ENCODE measurements around the gene HK1.
"Not testable (repeated sequence)": the region's sequence is repeated elsewhere in the genome, so short reads cannot be mapped to it uniquely, and the experiment has no call there.

Gene HK1

DNA sequence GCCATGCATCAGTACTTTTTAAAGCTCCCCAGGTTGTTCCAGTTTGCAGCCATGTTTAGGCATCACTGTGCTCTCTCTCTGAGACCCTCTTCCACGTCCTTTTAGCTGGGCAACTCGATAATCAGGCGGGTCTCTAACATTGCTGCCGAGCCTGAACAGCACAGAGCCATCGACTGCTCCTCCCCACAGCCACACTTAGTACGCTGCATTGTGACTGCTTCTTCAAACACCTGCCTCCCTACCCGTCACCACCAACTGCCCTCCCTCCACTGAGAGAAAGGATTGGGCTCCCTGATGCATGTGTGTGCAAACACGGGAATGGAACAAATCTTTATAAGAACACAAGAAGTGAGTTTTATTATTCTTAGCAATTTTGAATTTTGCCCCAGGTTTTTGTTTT lies 149.9 kb downstream of the HK1 start:
- no peak for TF ChIP-seq GATA1 (IDR thresholded peaks at IDR 0.05; ENCODE audit: low read depth, low read length)
- TF ChIP-seq POLR2A (IDR thresholded peaks at IDR 0.05; ENCODE audit: low read length), result no peak
- no peak for DNase-seq

GRCh38 chr10:69434169-69434568 lies 155.9 kb downstream of the HK1 start:
- no peak for DNase-seq
- TF ChIP-seq POLR2A (IDR thresholded peaks at IDR 0.05; ENCODE audit: low read length), result no peak
- no peak for TF ChIP-seq GATA1 (IDR thresholded peaks at IDR 0.05; ENCODE audit: low read depth, low read length)

- DNase-seq, result no peak
These were observed 156.6 kb downstream of the HK1 start for GRCh38 chr10:69434926-69435325.

DNA sequence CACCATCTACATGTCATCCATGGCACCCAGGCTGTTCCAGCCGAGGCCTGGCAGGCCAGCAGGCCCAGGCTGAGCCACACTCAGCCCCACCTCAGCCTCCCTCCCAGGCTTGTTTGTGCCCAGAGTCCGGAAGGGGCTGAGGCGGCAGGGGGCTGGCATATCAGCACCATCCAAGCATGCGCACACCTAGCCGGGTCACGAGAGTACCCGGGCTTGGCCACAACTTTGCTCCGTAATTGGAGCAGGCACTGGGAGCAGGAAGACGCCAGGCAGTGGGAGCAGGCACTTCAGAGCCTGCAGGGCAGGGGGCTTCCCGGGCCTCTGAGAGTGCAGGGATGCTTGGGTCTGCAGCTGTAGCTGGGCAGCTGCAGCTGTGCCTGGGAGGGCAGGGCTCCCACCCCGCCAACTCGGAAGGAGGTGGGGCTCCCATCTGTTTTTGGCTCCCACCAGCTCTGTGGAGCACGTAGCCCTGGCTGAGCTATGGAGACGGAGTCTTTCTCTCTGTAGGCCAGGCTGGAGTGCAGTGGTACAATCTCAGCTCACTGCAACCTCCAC lies 157.7 kb downstream of the HK1 start:
- no peak for DNase-seq
- TF ChIP-seq GATA1 (IDR thresholded peaks at IDR 0.05; ENCODE audit: low read depth, low read length) (no peak), POLR2A (IDR thresholded peaks at IDR 0.05; ENCODE audit: low read length) (no peak)

More at GRCh38 chr10:69434926-69435325, 156.6 kb downstream of the HK1 start:
- TF ChIP-seq POLR2A (IDR thresholded peaks at IDR 0.05; ENCODE audit: low read length) (no peak), GATA1 (IDR thresholded peaks at IDR 0.05; ENCODE audit: low read depth, low read length) (no peak)

- no peak for DNase-seq
- TF ChIP-seq GATA1 (IDR thresholded peaks at IDR 0.05; ENCODE audit: low read depth, low read length) (no peak), POLR2A (IDR thresholded peaks at IDR 0.05; ENCODE audit: low read length) (no peak)
These were observed 159.3 kb downstream of the HK1 start for GRCh38 chr10:69437321-69438259.

GRCh38 chr10:69438536-69439349 lies 160.4 kb downstream of the HK1 start:
- TF ChIP-seq GATA1 (IDR thresholded peaks at IDR 0.05; ENCODE audit: low read depth, low read length) (no peak), POLR2A (IDR thresholded peaks at IDR 0.05; ENCODE audit: low read length) (no peak)
- DNase-seq, result no peak

DNA sequence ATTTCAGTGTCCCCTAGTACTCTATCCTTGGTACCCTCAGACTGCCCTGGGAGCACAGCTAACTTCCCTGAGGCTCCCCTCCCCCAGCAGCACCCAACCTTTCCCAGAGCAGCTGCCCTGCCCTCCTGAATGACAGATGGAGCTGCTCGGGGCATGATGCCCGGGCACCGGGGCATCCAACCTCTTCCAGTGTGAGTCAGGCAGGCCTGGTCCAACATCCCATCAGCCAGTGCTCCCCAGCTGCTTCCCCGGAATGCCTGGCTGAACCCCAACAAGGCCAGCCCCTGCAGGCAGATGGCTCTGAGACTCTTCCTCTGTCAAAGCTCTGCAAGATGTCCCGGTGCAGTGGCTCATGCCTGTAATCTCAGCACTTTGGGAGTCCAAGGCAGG lies 161.0 kb downstream of the HK1 start:
- no peak for TF ChIP-seq GATA1 (IDR thresholded peaks at IDR 0.05; ENCODE audit: low read depth, low read length)
- TF ChIP-seq POLR2A (IDR thresholded peaks at IDR 0.05; ENCODE audit: low read length), result no peak
- no peak for DNase-seq

DNA sequence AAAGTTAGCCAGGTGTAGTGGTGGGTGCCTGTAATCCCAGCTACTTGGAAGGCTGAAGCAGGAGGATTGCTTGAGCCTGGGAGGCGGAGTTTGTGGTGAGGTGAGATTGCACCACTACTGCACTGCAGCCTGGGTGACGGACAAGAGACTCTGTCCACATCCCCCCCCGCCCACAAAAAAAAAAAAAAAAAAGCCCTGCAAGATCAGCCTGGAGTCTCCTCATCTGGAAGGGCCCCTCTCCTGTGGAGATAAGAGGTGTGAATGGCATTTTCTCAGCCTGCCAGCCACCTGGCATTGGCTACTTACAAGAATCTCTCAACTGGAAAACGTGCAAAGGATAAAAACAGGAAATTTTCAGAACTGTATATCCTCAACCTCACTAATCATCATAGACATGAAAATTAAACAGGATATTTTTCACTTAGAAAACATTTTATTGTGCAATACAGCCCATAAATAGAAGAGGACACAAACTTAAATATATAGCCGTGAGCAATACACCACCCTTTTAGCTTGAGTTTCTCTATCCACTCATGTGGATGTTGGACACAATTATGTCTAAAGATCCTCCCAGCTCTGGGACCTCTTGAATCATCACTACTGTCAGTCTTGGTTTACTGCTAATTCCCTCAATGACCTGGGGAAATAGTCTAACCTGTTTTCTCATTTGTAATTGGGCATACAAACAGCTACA lies 161.7 kb downstream of the HK1 start:
- DNase-seq, result no peak
- no peak for TF ChIP-seq POLR2A (IDR thresholded peaks at IDR 0.05; ENCODE audit: low read length)
- no peak for TF ChIP-seq GATA1 (IDR thresholded peaks at IDR 0.05; ENCODE audit: low read depth, low read length)

GRCh38 chr10:69443354-69443753 lies 165.1 kb downstream of the HK1 start:
- TF ChIP-seq POLR2A (IDR thresholded peaks at IDR 0.05; ENCODE audit: low read length) (no peak), GATA1 (IDR thresholded peaks at IDR 0.05; ENCODE audit: low read depth, low read length) (no peak)
- no peak for DNase-seq

GRCh38 chr10:69445041-69445440 lies 166.7 kb downstream of the HK1 start:
- no peak for DNase-seq
- TF ChIP-seq POLR2A (IDR thresholded peaks at IDR 0.05; ENCODE audit: low read length) (no peak), GATA1 (IDR thresholded peaks at IDR 0.05; ENCODE audit: low read depth, low read length) (no peak)

DNA sequence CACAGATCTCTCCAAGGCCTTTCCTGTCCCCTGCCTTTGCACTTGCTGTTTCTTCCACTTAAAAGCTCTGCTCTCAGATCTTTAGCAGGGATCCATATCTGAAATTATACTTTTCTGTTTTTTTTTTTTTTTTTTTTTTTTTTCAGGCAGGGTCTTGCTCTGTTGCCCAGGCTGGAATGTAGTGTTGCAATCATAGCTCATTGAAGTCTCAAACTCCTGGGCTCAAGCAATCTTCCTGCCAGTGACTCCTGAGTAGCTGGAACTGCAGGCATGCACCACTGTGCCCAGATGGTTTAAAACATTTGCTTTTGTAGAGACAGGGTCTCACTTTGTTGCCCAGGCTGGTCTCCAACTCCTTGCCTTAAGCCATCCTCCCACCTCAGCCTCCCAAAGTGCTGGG lies 167.9 kb downstream of the HK1 start:
- no peak for DNase-seq
- no peak for TF ChIP-seq POLR2A (IDR thresholded peaks at IDR 0.05; ENCODE audit: low read length)
- TF ChIP-seq GATA1 (IDR thresholded peaks at IDR 0.05; ENCODE audit: low read depth, low read length), result no peak

GRCh38 chr10:69446650-69447151 lies 168.4 kb downstream of the HK1 start:
- TF ChIP-seq POLR2A (IDR thresholded peaks at IDR 0.05; ENCODE audit: low read length), result no peak
- TF ChIP-seq GATA1 (IDR thresholded peaks at IDR 0.05; ENCODE audit: low read depth, low read length), result no peak
- no peak for DNase-seq

- DNase-seq, result peak; percentile 26 to 37
- TF ChIP-seq GATA1 (IDR thresholded peaks at IDR 0.05; ENCODE audit: low read depth, low read length) (no peak), POLR2A (IDR thresholded peaks at IDR 0.05; ENCODE audit: low read length) (no peak)
These were observed 171.5 kb downstream of the HK1 start for GRCh38 chr10:69449841-69450240.

GRCh38 chr10:69450395-69450794 lies 172.1 kb downstream of the HK1 start:
- not testable (repeated sequence) for DNase-seq
